Sigmoid colon (tissue), 7 donors: Measurements from ENCODE around the gene ZCCHC7. TPM values are rescaled to one million over a fixed set of nuclear protein-coding genes. Genes with fewer than 3 reads are reported as not detected.

ENCODE experiments used
- DNase-seq: peaks from one replicate; pipeline ENCODE4 v3.0.0-alpha.2; 2019
- H3K27ac ChIP-seq, 4 donors: fragments of 200-600 bp; sonication (generic); one replicate each; pipeline ENCODE4 v1.5.1; 2016 to 2019; ENCODE audit warnings: mild to moderate bottlenecking in 1 of 4
- H3K27me3 ChIP-seq, 3 donors: fragments of 200-600 bp; sonication (generic); one replicate each; pipeline ENCODE4 v1.5.1; 2019; ENCODE audit warnings: mild to moderate bottlenecking in 1 of 3
- H3K36me3 ChIP-seq, 4 donors: fragments of 200-600 bp; sonication (generic); one replicate each; pipeline ENCODE4 v1.5.1; 2016 to 2019
- H3K4me1 ChIP-seq, 4 donors: fragments of 200-600 bp; sonication (generic); one replicate each; pipeline ENCODE4 v1.5.1; 2017 to 2019
- H3K4me3 ChIP-seq, 4 donors: fragments of 200-600 bp; sonication (generic); one replicate each; pipeline ENCODE4 v1.5.1; 2017 to 2019; ENCODE audit warnings: mild to moderate bottlenecking in 2 of 4, moderate library complexity in 1 of 4
- H3K9me3 ChIP-seq, 4 donors: fragments of 200-600 bp in 3 of 4; sonication (generic) in 3 of 4; one replicate each; pipeline versions ENCODE4 v1.5.1 to v1.6.1; 2013 to 2019
- CTCF ChIP-seq, 4 experiments: fragments of 450-650 bp in 3 of 4; fragments of 200-600 bp in 1 of 4; IDR thresholded peaks; one replicate each; pipeline ENCODE4 v1.5.1; 2016 to 2019; ENCODE audit warnings: antibody characterized with exemption in 4 of 4, mild to moderate bottlenecking in 3 of 4, moderate library complexity in 2 of 4
- EP300 ChIP-seq, 4 donors: sonication (generic); formaldehyde crosslinking; IDR thresholded peaks; one replicate each; pipeline ENCODE4 v1.6.1; 2017; ENCODE audit warnings: antibody characterized with exemption in 4 of 4
- POLR2A ChIP-seq, 2 donors: fragments of 450-650 bp; IDR thresholded peaks; one replicate each; pipeline ENCODE4 v1.6.1; 2016; ENCODE audit warnings: antibody characterized with exemption in 2 of 2, mild to moderate bottlenecking in 2 of 2, moderate library complexity in 2 of 2
- POLR2AphosphoS5 ChIP-seq, 4 donors: sonication (generic); formaldehyde crosslinking; IDR thresholded peaks; one replicate each; pipeline ENCODE4 v1.6.1; 2017; ENCODE audit warnings: antibody characterized with exemption in 4 of 4
- WGBS, 2 donors: extraction: QIAGEN DNeasy Blood & Tissue Kit; methylation state at CpG; one replicate each; pipeline ENCODE4 v1.1.7; 2013; 5-methylcytosine and 5-hydroxymethylcytosine counted together
- intact Hi-C: fragments of 100-400 bp; cut with DNase I; formaldehyde crosslinking; loops from one replicate; pipeline ENCODE4 v1.15.1; 2023
- polyA plus RNA-seq, 3 donors: library from polyadenylated mRNA; stranded (reverse); fragments of 200-250 nt; gene quantifications; one replicate each; pipeline ENCODE4 v1.2.3, GENCODE V29; 2013
- total RNA-seq, 4 donors: library from RNA; depleted of rRNA; stranded (reverse); fragments of >200 nt; gene quantifications; one replicate each; pipeline ENCODE4 v1.1.0, GENCODE V29; 2016
- donor health status: healthy with polysubstance abuse.
- donor health status: Bipolar disorder and iron deficiency.
- donor health status: healthy.

ZCCHC7 gene
- total and polyA plus RNA-seq, 7 donors = 5.8 to 24.6 (median 19.1) TPM

DNA sequence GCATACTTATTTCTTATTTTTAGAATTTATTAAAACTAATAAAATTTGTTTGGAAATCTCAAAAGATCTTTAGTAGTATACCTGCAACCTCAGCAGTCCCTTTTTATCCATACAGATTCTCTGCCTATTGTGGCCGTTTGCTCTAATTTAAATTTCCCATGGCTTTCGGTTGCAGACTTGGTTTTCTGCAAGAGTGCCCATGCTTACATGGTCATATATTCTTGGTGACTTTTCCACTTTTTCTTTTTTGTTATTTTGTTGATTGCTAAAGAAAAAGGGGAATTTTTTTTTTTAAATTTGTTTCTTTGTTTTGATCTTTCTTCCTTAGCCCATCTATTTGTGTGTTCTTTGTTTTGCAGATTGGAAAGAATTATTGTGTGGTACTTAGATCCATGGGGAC lies 20.6 kb downstream of the ZCCHC7 start:
- H3K27ac ChIP-seq = no peak overlapping the region
- no peaks in the 10 kb centered on the region for H3K9me3 ChIP-seq
- TF ChIP-seq POLR2A (IDR thresholded peaks at IDR 0.05) (no peak), CTCF (IDR thresholded peaks at IDR 0.05) (no peak), EP300 (IDR thresholded peaks at IDR 0.05) (no peak), POLR2AphosphoS5 (IDR thresholded peaks at IDR 0.05) (no peak)
- H3K36me3 ChIP-seq = no peaks in the 10 kb centered on the region
- 80 to 95% methylated on average over 2 of the region's 2 CpGs for WGBS, 2 donors
- no peak for DNase-seq
- intact Hi-C loops = no loop called here
- no peak overlapping the region for H3K4me3 ChIP-seq
- peaks cover 0 to 13% (median 3%) of the 10 kb centered on the region in 4 donors for H3K4me1 ChIP-seq
- no peaks in the 10 kb centered on the region for H3K27me3 ChIP-seq

DNA sequence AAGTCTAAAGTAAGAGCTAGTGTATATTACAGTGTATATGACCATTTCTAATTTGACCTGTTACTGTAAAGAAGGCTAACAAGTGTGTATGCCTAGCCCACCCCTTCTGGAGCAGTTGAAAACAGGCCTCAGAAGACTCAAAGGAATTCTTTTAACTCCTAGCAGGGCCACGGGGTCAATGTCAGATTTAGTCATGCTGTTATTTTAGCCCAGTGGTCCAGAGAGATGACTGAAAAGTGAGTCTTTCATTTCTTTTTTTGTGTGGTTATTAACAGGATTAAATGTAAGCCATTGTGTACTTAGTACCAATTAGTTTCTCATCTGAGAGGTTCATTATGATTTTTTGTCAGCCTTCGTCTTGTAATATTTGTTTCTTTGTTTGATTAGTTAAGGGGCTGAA lies 24.4 kb downstream of the ZCCHC7 start:
- no peak for DNase-seq
- no peaks in the 10 kb centered on the region for H3K36me3 ChIP-seq
- no peak overlapping the region for H3K27ac ChIP-seq
- no peaks in the 10 kb centered on the region for H3K27me3 ChIP-seq
- no peak overlapping the region for H3K4me3 ChIP-seq
- TF ChIP-seq CTCF (IDR thresholded peaks at IDR 0.05) (no peak), EP300 (IDR thresholded peaks at IDR 0.05) (no peak), POLR2AphosphoS5 (IDR thresholded peaks at IDR 0.05) (no peak), POLR2A (IDR thresholded peaks at IDR 0.05) (no peak)
- WGBS, 2 donors = 69 to 85% methylated on average over 2 of the region's 2 CpGs
- intact Hi-C loops = no loop called here
- H3K9me3 ChIP-seq = no peaks in the 10 kb centered on the region
- no peaks in the 10 kb centered on the region for H3K4me1 ChIP-seq

GRCh38 chr9:37146410-37146809 lies 26.0 kb downstream of the ZCCHC7 start:
- no peaks in the 10 kb centered on the region for H3K27me3 ChIP-seq
- no peaks in the 10 kb centered on the region for H3K4me1 ChIP-seq
- 3 to 7% methylated on average over 2 of the region's 2 CpGs for WGBS, 2 donors
- intact Hi-C loops = no loop called here
- no peak for DNase-seq
- no peak for TF ChIP-seq EP300 (IDR thresholded peaks at IDR 0.05)
- TF ChIP-seq POLR2A (IDR thresholded peaks at IDR 0.05) = no peak
- TF ChIP-seq CTCF (IDR thresholded peaks at IDR 0.05) = no peak
- no peak for TF ChIP-seq POLR2AphosphoS5 (IDR thresholded peaks at IDR 0.05)
- no peaks in the 10 kb centered on the region for H3K9me3 ChIP-seq
- H3K27ac ChIP-seq = no peak overlapping the region
- no peaks in the 10 kb centered on the region for H3K36me3 ChIP-seq
- H3K4me3 ChIP-seq = no peak overlapping the region

- no peak overlapping the region for H3K27ac ChIP-seq
- intact Hi-C loops = no loop called here
- DNase-seq = no peak
- 73 to 90% methylated on average over 2 of the region's 2 CpGs for WGBS, 2 donors
- H3K4me1 ChIP-seq = no peaks in the 10 kb centered on the region
- H3K36me3 ChIP-seq = no peaks in the 10 kb centered on the region
- H3K4me3 ChIP-seq = no peak overlapping the region
- H3K9me3 ChIP-seq = no peaks in the 10 kb centered on the region
- TF ChIP-seq CTCF (IDR thresholded peaks at IDR 0.05) = no peak
- no peak for TF ChIP-seq EP300 (IDR thresholded peaks at IDR 0.05)
- no peak for TF ChIP-seq POLR2AphosphoS5 (IDR thresholded peaks at IDR 0.05)
- TF ChIP-seq POLR2A (IDR thresholded peaks at IDR 0.05) = no peak
- H3K27me3 ChIP-seq = no peaks in the 10 kb centered on the region
Measured at GRCh38 chr9:37148181-37148580, 27.8 kb downstream of the ZCCHC7 start.

GRCh38 chr9:37149666-37150308 lies 29.4 kb downstream of the ZCCHC7 start:
- DNase-seq = no peak
- TF ChIP-seq EP300 (IDR thresholded peaks at IDR 0.05) (no peak), POLR2A (IDR thresholded peaks at IDR 0.05) (no peak), CTCF (IDR thresholded peaks at IDR 0.05) (no peak)

More at GRCh38 chr9:37149666-37150308, 29.4 kb downstream of the ZCCHC7 start:
- 88 to 95% methylated on average over 4 of the region's 4 CpGs for WGBS, 2 donors
- Histone ChIP-seq H3K4me1 (no peaks in the 10 kb centered on the region), H3K36me3 (peaks cover 0 to 5% (median 0%) of the 10 kb centered on the region in 4 donors), H3K4me3 (no peak overlapping the region), H3K27ac (no peak overlapping the region), H3K9me3 (no peaks in the 10 kb centered on the region), H3K27me3 (no peaks in the 10 kb centered on the region)
- intact Hi-C loops = no loop called here
